HepG2 (cell line): ENCODE results near the gene PIP4K2B. TPM values are rescaled to one million over a fixed set of nuclear protein-coding genes. Genes with fewer than 3 reads are reported as not detected.

ENCODE experiments used
- EZH2 ChIP-seq: conservative IDR thresholded peaks from 2 replicates; pipeline ENCODE4 v1.6.1; 2012; ENCODE audit warnings: mild to moderate bottlenecking, low read depth, low read length, moderate library complexity
- JARID2 ChIP-seq: sonication (generic); formaldehyde crosslinking; IDR thresholded peaks from 2 replicates; pipeline ENCODE4 v1.8.1; 2023; ENCODE audit warnings: missing genetic modification reagents, inconsistent platforms; ENCODE audit not compliant: insufficient replicate concordance
- MAFK ChIP-seq, 2 experiments: IDR thresholded peaks in 1 of 2; conservative IDR thresholded peaks in 1 of 2; 2 replicates each; pipeline ENCODE4 v1.6.1; 2011; ENCODE audit warnings: improper control_type of control experiment in 2 of 2, low read length in 2 of 2
- MED1 ChIP-seq: sonication (generic); formaldehyde crosslinking; IDR thresholded peaks from 2 replicates; pipeline ENCODE4 v1.4.0; 2020; ENCODE audit warnings: missing genetic modification reagents
- MIER2 ChIP-seq: IDR thresholded peaks from 2 replicates; pipeline ENCODE4 v1.6.1; 2016; ENCODE audit warnings: missing biosample characterization, missing genetic modification reagents
- POGZ ChIP-seq: sonication (generic); formaldehyde crosslinking; IDR thresholded peaks from 2 replicates; pipeline ENCODE4 v1.4.0; 2020; ENCODE audit warnings: mild to moderate bottlenecking, missing genetic modification reagents
- YEATS2 ChIP-seq: sonication (generic); formaldehyde crosslinking; IDR thresholded peaks from 2 replicates; pipeline ENCODE4 v1.4.0; 2020; ENCODE audit warnings: missing genetic modification reagents, borderline replicate concordance
- ZNF430 ChIP-seq: sonication (generic); formaldehyde crosslinking; IDR thresholded peaks from 2 replicates; pipeline ENCODE4 v1.9.0; 2021; ENCODE audit warnings: mild to moderate bottlenecking, missing genetic modification reagents
- ZNF614 ChIP-seq: IDR thresholded peaks from 2 replicates; pipeline ENCODE4 v1.6.1; 2018; ENCODE audit warnings: missing biosample characterization, missing genetic modification reagents, inconsistent platforms, borderline replicate concordance
- ZNF660 ChIP-seq: sonication (generic); formaldehyde crosslinking; IDR thresholded peaks from 2 replicates; pipeline ENCODE4 v1.5.1; 2020; ENCODE audit warnings: mild to moderate bottlenecking, low read depth, missing genetic modification reagents, borderline replicate concordance
- ZNF766 ChIP-seq: sonication (generic); formaldehyde crosslinking; IDR thresholded peaks from 2 replicates; pipeline ENCODE4 v1.5.0; 2020; ENCODE audit warnings: missing genetic modification reagents, borderline replicate concordance
- polyA plus RNA-seq, 8 experiments: library from polyadenylated mRNA; depleted of rRNA in 3 of 8; stranded (reverse) in 7 of 8; unstranded in 1 of 8; fragments of >200 nt; fragmentation: Illumina TruSeq in 4 of 8; extraction: Trizol in 4 of 8; gene quantifications; 2 replicates each; pipeline versions ENCODE4 v1.2.1 to v1.2.3, GENCODE V29; 2011 to 2016; ENCODE audit warnings: low read depth in 4 of 8, missing spikeins in 1 of 8, mixed read lengths in 1 of 8; ENCODE audit not compliant: insufficient read depth in 1 of 8
- total RNA-seq, 5 experiments: library from RNA; depleted of rRNA; stranded (reverse); fragments of >200 nt; fragmentation: Illumina TruSeq; extraction: Trizol; gene quantifications; 2 replicates each; pipeline ENCODE4 v1.2.3, GENCODE V29; 2016; ENCODE audit warnings: low read depth in 1 of 5
- TF ChIP-seq, protein P1 (sequence below): sonication (generic); formaldehyde crosslinking; IDR thresholded peaks from 2 replicates; pipeline ENCODE4 v1.4.0; 2020; ENCODE audit warnings: mild to moderate bottlenecking, missing genetic modification reagents, borderline replicate concordance
- TF ChIP-seq, protein P2 (sequence below): sonication (generic); formaldehyde crosslinking; IDR thresholded peaks from 2 replicates; pipeline ENCODE4 v1.4.0; 2020; ENCODE audit warnings: missing genetic modification reagents, borderline replicate concordance
- TF ChIP-seq, protein P3 (sequence below): sonication (generic); formaldehyde crosslinking; IDR thresholded peaks from 2 replicates; pipeline ENCODE4 v1.4.0; 2020; ENCODE audit warnings: missing genetic modification reagents
- TF ChIP-seq, protein P4 (sequence below): sonication (generic); formaldehyde crosslinking; IDR thresholded peaks from 2 replicates; pipeline ENCODE4 v1.4.0; 2020; ENCODE audit warnings: mild to moderate bottlenecking, missing genetic modification reagents

Gene PIP4K2B
- total and polyA plus RNA-seq, 2 of the 13 experiments (the other 11 are each of a cell fraction or from before 2014, with no cell fraction given), result 20.4 to 54.0 TPM

DNA sequence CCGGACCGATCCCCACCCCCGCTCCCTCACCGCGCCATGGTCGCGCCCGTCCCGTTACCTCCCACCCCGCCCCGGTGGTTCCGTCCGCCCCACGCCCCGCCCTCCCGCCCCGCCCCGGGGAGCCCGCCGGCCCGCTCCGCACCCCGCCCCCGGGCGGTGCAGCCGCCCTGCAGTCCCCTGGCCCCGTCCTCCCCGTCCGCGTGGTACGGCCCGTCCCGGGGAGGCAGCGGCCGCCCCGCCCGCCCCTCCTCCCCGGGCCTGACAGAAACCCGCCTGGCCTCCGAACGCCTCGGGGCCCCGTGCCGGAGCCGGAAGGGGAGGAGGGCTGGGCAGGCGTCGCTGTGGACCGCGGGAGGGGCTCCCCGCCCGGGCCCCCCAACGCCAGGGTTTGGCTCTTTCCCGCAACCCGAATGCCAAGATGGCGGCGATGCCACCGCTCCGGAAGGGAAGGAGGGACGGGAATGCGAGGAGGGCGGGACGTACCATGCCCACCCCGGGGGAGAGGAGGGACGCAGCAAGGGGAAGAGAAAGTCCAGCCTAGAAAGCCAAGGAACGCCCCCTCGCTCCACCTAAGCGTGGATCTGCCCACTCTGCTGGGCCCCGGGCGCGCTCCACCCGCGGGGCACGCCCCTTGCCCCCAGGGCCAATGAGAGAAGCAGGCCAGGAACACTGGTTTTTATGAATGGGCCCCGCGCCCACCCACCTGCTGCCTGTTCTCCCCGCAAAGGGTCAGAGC lies at the start of gene PIP4K2B (continued):
- TF ChIP-seq, protein P1, sequence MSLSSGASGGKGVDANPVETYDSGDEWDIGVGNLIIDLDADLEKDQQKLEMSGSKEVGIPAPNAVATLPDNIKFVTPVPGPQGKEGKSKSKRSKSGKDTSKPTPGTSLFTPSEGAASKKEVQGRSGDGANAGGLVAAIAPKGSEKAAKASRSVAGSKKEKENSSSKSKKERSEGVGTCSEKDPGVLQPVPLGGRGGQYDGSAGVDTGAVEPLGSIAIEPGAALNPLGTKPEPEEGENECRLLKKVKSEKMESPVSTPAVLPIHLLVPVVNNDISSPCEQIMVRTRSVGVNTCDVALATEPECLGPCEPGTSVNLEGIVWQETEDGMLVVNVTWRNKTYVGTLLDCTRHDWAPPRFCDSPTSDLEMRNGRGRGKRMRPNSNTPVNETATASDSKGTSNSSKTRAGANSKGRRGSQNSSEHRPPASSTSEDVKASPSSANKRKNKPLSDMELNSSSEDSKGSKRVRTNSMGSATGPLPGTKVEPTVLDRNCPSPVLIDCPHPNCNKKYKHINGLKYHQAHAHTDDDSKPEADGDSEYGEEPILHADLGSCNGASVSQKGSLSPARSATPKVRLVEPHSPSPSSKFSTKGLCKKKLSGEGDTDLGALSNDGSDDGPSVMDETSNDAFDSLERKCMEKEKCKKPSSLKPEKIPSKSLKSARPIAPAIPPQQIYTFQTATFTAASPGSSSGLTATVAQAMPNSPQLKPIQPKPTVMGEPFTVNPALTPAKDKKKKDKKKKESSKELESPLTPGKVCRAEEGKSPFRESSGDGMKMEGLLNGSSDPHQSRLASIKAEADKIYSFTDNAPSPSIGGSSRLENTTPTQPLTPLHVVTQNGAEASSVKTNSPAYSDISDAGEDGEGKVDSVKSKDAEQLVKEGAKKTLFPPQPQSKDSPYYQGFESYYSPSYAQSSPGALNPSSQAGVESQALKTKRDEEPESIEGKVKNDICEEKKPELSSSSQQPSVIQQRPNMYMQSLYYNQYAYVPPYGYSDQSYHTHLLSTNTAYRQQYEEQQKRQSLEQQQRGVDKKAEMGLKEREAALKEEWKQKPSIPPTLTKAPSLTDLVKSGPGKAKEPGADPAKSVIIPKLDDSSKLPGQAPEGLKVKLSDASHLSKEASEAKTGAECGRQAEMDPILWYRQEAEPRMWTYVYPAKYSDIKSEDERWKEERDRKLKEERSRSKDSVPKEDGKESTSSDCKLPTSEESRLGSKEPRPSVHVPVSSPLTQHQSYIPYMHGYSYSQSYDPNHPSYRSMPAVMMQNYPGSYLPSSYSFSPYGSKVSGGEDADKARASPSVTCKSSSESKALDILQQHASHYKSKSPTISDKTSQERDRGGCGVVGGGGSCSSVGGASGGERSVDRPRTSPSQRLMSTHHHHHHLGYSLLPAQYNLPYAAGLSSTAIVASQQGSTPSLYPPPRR (CRISPR knock-in tag), result peak; percentile 75
- TF ChIP-seq MED1 (CRISPR knock-in tag), result peak; percentile 86
- peak; percentile 92; the same call in 1 of the 2 replicates for TF ChIP-seq ZNF614
- TF ChIP-seq, protein P2, sequence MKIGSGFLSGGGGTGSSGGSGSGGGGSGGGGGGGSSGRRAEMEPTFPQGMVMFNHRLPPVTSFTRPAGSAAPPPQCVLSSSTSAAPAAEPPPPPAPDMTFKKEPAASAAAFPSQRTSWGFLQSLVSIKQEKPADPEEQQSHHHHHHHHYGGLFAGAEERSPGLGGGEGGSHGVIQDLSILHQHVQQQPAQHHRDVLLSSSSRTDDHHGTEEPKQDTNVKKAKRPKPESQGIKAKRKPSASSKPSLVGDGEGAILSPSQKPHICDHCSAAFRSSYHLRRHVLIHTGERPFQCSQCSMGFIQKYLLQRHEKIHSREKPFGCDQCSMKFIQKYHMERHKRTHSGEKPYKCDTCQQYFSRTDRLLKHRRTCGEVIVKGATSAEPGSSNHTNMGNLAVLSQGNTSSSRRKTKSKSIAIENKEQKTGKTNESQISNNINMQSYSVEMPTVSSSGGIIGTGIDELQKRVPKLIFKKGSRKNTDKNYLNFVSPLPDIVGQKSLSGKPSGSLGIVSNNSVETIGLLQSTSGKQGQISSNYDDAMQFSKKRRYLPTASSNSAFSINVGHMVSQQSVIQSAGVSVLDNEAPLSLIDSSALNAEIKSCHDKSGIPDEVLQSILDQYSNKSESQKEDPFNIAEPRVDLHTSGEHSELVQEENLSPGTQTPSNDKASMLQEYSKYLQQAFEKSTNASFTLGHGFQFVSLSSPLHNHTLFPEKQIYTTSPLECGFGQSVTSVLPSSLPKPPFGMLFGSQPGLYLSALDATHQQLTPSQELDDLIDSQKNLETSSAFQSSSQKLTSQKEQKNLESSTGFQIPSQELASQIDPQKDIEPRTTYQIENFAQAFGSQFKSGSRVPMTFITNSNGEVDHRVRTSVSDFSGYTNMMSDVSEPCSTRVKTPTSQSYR (CRISPR knock-in tag), result peak; percentile 51; the same call in 1 of the 2 replicates
- TF ChIP-seq, protein P3, sequence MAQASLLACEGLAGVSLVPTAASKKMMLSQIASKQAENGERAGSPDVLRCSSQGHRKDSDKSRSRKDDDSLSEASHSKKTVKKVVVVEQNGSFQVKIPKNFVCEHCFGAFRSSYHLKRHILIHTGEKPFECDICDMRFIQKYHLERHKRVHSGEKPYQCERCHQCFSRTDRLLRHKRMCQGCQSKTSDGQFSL (CRISPR knock-in tag), result peak; percentile 77
- no peak for TF ChIP-seq ZNF430 (CRISPR knock-in tag)
- TF ChIP-seq JARID2 (CRISPR knock-in tag), result no peak
- peak; percentile 92 for TF ChIP-seq POGZ (CRISPR knock-in tag)
- TF ChIP-seq MAFK (conservative IDR thresholded peaks at IDR 0.05 in 1 of 2, IDR thresholded peaks at IDR 0.05 in 1 of 2; ENCODE audit: low read length in 2 of 2), result no peak
- TF ChIP-seq MIER2, result no peak; the same call in 1 of the 2 replicates
- 0 out of 2 replicates have a peak, but pooled peaks have one; percentile 62 for TF ChIP-seq ZNF766 (CRISPR knock-in tag)
- no peak for TF ChIP-seq EZH2
- TF ChIP-seq ZNF660 (CRISPR knock-in tag), result no peak
- peak; percentile 79; the same call in 1 of the 2 replicates for TF ChIP-seq YEATS2 (CRISPR knock-in tag)
- TF ChIP-seq, protein P4, sequence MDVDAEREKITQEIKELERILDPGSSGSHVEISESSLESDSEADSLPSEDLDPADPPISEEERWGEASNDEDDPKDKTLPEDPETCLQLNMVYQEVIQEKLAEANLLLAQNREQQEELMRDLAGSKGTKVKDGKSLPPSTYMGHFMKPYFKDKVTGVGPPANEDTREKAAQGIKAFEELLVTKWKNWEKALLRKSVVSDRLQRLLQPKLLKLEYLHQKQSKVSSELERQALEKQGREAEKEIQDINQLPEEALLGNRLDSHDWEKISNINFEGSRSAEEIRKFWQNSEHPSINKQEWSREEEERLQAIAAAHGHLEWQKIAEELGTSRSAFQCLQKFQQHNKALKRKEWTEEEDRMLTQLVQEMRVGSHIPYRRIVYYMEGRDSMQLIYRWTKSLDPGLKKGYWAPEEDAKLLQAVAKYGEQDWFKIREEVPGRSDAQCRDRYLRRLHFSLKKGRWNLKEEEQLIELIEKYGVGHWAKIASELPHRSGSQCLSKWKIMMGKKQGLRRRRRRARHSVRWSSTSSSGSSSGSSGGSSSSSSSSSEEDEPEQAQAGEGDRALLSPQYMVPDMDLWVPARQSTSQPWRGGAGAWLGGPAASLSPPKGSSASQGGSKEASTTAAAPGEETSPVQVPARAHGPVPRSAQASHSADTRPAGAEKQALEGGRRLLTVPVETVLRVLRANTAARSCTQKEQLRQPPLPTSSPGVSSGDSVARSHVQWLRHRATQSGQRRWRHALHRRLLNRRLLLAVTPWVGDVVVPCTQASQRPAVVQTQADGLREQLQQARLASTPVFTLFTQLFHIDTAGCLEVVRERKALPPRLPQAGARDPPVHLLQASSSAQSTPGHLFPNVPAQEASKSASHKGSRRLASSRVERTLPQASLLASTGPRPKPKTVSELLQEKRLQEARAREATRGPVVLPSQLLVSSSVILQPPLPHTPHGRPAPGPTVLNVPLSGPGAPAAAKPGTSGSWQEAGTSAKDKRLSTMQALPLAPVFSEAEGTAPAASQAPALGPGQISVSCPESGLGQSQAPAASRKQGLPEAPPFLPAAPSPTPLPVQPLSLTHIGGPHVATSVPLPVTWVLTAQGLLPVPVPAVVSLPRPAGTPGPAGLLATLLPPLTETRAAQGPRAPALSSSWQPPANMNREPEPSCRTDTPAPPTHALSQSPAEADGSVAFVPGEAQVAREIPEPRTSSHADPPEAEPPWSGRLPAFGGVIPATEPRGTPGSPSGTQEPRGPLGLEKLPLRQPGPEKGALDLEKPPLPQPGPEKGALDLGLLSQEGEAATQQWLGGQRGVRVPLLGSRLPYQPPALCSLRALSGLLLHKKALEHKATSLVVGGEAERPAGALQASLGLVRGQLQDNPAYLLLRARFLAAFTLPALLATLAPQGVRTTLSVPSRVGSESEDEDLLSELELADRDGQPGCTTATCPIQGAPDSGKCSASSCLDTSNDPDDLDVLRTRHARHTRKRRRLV (CRISPR knock-in tag), result no peak
